HG03159 (cell line): ENCODE data around the gene CMTM3.
A peak's percentile ranks its signal among the peaks of the same experiment; 100 is the strongest.
"Not testable (repeated sequence)": the region's sequence is repeated elsewhere in the genome, so short reads cannot be mapped to it uniquely, and the experiment has no call there.

Source experiments
- ATAC-seq: cut with Tn5 transposase; IDR thresholded peaks from one replicate; pipeline ENCODE4 v1.9.1; 2021; ENCODE audit warnings: mild to moderate bottlenecking, moderate library complexity; ENCODE audit not compliant: unreplicated experiment

Gene CMTM3

GRCh38 chr16:66581246-66581952 lies 23.1 kb upstream of the CMTM3 start:
- ATAC-seq, result no peak

- ATAC-seq, result no peak
Observed at GRCh38 chr16:66585481-66586239, 18.8 kb upstream of the CMTM3 start.

- ATAC-seq, result no peak
Observed at GRCh38 chr16:66587881-66588600, 16.5 kb upstream of the CMTM3 start.

- ATAC-seq, result peak; percentile 78
Observed at GRCh38 chr16:66588981-66589713, 15.4 kb upstream of the CMTM3 start.

GRCh38 chr16:66590322-66590721 lies 14.2 kb upstream of the CMTM3 start:
- no peak for ATAC-seq

- no peak for ATAC-seq
Observed at GRCh38 chr16:66591018-66591417, 13.5 kb upstream of the CMTM3 start.

- no peak for ATAC-seq
Observed at GRCh38 chr16:66592241-66592640, 12.3 kb upstream of the CMTM3 start.

- ATAC-seq, result no peak
Observed at GRCh38 chr16:66592814-66593213, 11.7 kb upstream of the CMTM3 start.

- no peak for ATAC-seq
Observed at GRCh38 chr16:66594739-66595138, 9.8 kb upstream of the CMTM3 start.

- not testable (repeated sequence) for ATAC-seq
Observed at GRCh38 chr16:66596559-66596958, 7.9 kb upstream of the CMTM3 start.

- peak; percentile 67 for ATAC-seq
Observed at GRCh38 chr16:66596986-66597848, 7.3 kb upstream of the CMTM3 start.

- no peak for ATAC-seq
Observed at GRCh38 chr16:66598111-66598510, 6.4 kb upstream of the CMTM3 start.

- ATAC-seq, result no peak
Observed at GRCh38 chr16:66599726-66600125, 4.8 kb upstream of the CMTM3 start.

GRCh38 chr16:66600477-66600876 lies 4.0 kb upstream of the CMTM3 start:
- no peak for ATAC-seq

- ATAC-seq, result no peak
Observed at GRCh38 chr16:66601471-66601870, 3.0 kb upstream of the CMTM3 start.

GRCh38 chr16:66603537-66604375 lies 748 bp upstream of the CMTM3 start:
- no peak for ATAC-seq

GRCh38 chr16:66605177-66605978 lies 874 bp downstream of the CMTM3 start:
- ATAC-seq, result peak; percentile 13

- ATAC-seq, result peak; percentile 38
Observed at GRCh38 chr16:66605979-66606751, 1.7 kb downstream of the CMTM3 start.
